Activated CD8-positive, alpha-beta memory T cell treated with anti-CD3 and anti-CD28 coated beads, Interleukin-2, amount 50 U/mL, for 24 hours (primary cell): Measurements from ENCODE around the gene SMYD3.

Experiments used
- DNase-seq: peaks from one replicate; pipeline ENCODE4 v3.0.0-alpha.2; 2020; ENCODE audit errors: extremely low read depth

The SMYD3 gene

DNA sequence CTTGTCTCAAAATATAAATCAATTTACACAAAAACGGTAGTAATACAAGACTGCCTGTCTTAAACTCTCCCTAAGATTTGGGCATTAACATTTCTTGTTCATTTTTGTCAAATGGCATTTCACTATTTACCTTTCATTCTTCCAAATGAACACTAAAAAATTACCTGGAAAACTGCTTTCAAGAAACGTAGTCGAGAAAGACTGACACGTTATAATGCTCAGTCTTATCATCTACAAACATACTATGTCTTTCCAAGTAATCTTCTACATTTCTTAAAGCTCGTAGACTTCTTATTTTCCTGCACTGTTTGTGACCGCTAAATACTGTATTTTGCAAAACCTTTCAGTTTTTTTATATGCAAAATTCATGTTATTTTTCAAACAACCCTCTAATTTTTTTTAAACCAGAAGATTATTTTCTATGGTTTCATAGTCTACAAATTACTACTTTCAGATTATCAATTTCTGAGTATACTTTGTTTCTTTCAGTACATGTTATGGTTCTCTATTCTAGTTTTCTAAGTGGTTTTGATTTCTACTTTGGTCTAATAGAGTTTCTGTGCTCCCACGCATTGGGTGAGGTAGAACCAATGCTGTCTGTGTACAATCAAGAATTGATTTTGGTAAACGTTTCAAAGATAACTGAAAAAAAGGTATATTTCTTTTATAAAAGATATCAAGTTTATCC is 336.4 kb downstream of the SMYD3 start:
- no peak for DNase-seq

DNA sequence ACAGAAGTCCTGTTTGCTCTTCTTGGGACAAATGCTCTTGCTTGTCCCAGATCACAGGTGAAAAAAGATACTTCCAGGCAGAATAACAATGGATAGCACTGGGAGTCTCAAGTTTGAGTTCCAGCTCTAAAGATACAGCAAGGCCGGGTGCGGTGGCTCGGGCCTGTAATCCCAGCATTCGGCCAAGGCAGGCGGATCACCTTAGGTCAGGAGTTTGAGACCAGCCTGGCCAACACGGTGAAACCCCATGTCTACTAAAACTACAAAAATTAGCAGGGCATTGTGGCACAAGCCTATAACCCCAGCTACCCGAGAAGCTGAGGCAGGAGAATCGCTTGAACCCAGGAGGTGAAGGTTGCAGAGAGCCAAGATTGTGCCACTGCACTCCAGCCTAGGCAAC is 337.6 kb downstream of the SMYD3 start:
- DNase-seq = no peak

DNA sequence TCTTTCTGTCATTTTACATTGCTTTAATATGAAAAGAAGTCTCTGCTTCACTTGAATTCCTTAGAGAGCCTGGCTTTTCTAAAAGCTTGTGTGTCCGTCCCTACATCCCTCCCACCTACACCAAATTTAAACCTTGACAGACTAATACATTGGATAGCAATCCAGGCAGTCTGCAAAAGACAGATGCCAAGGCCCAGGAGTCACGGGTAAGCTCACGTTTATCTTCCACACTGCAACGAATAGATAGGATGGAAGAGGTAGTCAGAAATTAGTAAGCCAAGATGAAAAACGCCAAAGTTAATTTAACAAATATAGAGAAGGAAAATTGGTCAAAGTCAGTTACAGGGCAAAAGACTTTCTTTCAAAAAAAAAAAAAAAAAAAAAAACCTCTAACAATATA is 338.1 kb downstream of the SMYD3 start:
- DNase-seq = no peak

DNA sequence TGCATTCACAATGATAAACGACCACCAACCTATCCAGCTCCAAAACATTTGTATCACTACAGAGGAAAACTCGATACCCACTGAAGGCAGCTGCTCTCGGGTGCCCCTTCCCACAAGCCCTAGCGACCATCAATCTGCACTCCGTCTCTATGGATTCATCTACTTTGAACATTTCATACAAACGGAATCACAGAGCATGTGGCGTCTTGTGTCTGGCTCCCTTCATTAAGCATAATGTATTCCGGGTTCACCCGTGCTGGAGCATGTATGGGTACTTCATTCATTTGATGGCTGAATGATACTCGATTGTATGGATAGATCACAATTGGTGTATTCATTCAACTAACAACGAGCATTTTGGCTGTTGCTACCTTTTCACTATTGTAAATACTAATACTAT is 340.2 kb downstream of the SMYD3 start:
- DNase-seq = no peak

GRCh38 chr1:246165826-246166709 is 341.0 kb downstream of the SMYD3 start:
- no peak for DNase-seq

DNA sequence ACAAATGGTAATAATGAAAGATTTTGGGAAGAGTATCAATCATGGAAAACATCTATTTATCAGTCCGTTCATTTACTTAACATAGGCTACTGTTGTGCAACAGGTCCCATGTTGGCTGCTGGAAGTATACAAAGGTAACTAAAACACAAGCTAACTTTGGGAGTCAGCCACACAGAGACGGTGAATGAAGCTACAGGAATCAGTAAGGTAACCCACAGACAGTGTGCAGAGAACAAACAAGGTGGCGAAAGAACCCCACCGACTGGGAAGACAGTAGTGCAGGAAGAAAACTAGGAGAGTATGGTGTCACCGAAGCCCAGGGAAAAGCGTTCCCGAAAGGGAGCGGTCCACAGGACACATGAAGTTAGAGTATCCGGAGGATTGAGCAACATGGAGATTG is 342.3 kb downstream of the SMYD3 start:
- DNase-seq = no peak

GRCh38 chr1:246162560-246162959 is 344.5 kb downstream of the SMYD3 start:
- DNase-seq = no peak

DNA sequence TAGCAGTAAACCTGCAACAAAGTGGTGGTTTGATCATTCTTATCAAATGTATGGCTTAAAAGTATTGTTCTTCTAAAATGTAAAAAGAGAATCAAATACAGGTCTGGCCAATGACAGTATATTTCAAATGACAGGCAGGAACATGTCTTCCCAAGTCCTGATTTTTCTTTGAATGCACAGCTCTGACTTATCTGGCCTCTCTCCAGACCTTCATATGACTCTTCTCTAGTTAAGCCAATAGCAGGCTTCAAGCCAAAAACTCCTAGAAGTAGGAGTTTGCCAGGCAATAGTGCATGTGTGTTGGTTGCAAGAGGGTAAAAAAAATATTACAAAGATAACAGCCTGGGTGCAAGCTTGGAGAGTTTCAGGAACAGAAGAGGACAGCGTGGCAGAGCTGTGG is 345.5 kb downstream of the SMYD3 start:
- no peak for DNase-seq

- no peak for DNase-seq
These were observed 346.2 kb downstream of the SMYD3 start for GRCh38 chr1:246160905-246161304.

DNA sequence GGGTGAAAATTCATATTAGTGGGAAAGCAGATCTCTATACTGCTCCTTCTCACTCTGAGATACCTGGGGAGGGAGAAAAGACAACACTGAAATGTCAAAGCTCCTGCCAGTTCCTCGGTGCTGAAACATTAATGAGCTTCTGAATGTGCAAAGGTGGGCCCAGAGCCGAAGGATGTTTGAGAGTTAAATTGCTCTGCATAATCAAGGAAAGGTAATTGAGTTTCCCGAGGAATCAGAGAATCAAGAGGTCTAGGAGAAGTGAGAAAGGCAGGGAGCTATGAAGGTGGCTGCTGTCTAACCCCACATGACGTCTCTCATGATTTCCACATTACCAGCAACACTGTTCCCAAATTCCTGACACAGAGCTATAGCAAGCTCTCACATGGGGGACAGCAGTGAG is 346.7 kb downstream of the SMYD3 start:
- no peak for DNase-seq

GRCh38 chr1:246159279-246160227 is 347.5 kb downstream of the SMYD3 start:
- DNase-seq = no peak

DNA sequence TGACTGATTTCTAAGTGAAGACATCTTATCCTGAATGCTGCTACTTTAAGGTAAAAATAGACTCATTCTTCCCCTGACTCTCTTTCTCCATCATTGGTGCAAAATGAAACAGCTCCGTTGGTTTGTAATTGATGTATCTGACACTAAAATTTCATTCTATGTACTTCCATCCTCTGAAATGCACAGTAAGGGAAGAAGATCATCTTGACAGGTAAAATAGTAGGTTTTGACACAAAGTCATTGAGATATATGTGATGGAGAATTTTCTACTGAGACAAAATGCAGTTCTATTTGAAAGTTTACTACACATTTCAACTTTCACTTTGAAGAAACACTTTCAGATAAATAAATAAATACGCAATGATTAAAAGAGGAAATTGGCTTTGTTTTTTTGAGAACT is 348.9 kb downstream of the SMYD3 start:
- DNase-seq = no peak

- DNase-seq = no peak
These were observed 349.6 kb downstream of the SMYD3 start for GRCh38 chr1:246157516-246157915.

DNA sequence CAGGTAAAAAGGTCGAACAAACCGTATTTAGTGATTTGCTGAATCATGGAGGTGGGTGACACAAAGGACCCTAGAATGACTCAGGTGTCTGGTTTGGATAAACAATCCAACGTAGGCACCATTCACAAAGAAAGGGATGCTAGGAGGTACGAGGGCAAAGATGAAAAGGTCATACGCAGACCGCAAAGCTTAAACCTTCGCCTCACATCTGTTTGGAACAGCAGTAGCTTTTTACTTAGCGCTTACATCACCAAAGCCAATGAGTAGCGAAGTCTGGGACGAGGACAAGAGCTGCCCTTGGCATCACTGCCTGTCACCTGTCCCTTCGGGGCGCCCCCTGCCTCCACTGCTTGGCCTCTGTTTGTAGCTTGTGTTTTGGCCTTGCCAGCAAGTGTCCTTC is 350.2 kb downstream of the SMYD3 start:
- DNase-seq = no peak

DNA sequence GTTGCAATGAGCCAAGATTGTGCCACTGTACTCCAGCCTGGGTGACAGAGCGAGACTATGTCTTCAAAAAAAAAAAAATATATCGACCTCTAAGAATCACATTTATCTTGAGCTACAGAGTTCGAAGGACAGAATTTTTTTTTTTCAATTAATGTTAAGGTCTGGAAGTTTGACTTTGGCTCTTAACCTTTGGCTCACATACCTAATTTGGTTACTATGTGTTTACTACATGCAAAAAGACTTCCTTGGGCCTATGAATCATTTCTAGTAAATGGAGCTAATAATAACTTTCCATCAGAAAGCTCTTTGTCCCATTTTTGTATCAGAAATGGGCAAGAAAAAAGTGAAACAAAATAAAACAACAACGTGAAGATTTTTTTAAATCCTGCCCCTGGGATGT is 351.2 kb downstream of the SMYD3 start:
- no peak for DNase-seq

GRCh38 chr1:246153796-246154212 is 353.3 kb downstream of the SMYD3 start:
- no peak for DNase-seq

- no peak for DNase-seq
These were observed 354.1 kb downstream of the SMYD3 start for GRCh38 chr1:246152986-246153431.

- DNase-seq = no peak
These were observed 355.2 kb downstream of the SMYD3 start for GRCh38 chr1:246151796-246152434.

- no peak for DNase-seq
These were observed 357.5 kb downstream of the SMYD3 start for GRCh38 chr1:246149543-246149942.

DNA sequence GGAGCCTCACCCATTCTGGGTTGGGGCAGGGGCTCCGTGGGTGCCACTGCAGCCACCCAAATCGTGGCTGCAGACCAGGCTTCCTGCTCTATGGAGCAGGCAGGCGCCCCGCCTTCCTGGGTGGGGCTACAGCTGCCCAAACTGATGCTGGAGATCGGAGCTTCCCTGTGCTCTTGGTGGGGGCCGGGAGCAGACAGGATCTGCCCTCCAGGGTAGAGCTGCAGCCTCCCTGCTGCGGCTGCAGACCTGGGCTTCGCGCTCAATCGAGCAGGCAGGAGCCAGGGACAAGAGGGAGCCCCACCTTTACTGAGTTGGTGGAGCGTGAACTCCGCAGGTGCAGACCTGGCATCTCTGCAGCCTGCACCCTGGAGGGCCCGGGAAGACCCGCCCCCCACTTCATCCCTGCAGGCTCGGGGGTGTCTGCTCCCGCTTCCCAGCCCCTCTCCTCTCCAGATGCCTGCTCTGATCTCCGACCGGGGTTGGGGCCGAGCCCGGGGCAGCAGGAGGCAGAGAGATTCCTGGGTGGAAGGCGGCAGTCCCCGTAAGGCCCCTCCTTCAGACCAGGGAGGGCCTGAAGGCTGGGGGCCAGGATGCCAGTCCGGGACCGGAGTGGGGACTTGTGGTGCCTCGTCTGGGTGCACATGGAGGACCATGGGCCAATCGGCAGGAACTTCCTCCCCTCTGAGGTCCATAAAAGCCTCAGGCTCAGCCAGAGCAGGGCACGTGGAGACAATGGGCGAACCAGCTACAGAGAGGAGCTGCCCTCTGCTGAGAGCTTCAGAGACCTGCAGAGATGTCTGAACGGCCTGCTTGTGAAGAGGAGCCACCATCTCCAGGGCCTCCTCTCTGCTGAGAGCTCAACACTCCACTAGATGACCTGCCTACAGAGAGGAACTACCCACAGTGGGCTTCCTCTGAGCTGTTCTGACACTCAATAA is 359.3 kb downstream of the SMYD3 start:
- no peak for DNase-seq
